Smooth muscle cell (in vitro differentiated cells): Measurements from ENCODE around the gene HPS5. TPM values are rescaled to one million over a fixed set of nuclear protein-coding genes. Genes with fewer than 3 reads are reported as not detected.

ENCODE experiments used
- DNase-seq: peaks from one replicate; lab custom pipeline; 2025; ENCODE audit not compliant: unreplicated experiment; lab: John Stamatoyannopoulos, UW
- H2AFZ ChIP-seq: fragments of 200-600 bp; sonication (generic); 2 replicates; pipeline ENCODE4 v1.6.0; 2016; ENCODE audit warnings: antibody characterized with exemption, low read depth, mild to moderate bottlenecking
- H3F3A ChIP-seq: fragments of 200-600 bp; sonication (generic); 2 replicates; pipeline ENCODE4 v1.6.0; 2017; ENCODE audit warnings: antibody characterized with exemption, low read depth
- H3K27ac ChIP-seq: fragments of 200-600 bp; sonication (generic); 2 replicates; pipeline ENCODE4 v1.5.1; 2016; ENCODE audit warnings: low read depth, mild to moderate bottlenecking
- H3K27me3 ChIP-seq: fragments of 200-600 bp; sonication (generic); 2 replicates; pipeline ENCODE4 v1.6.1; 2016; ENCODE audit warnings: low read depth, mild to moderate bottlenecking
- H3K36me3 ChIP-seq: fragments of 200-600 bp; sonication (generic); 2 replicates; pipeline ENCODE4 v1.5.1; 2016; ENCODE audit warnings: low read depth
- H3K4me1 ChIP-seq: fragments of 200-600 bp; sonication (generic); 2 replicates; pipeline ENCODE4 v1.5.1; 2016; ENCODE audit warnings: low read depth
- H3K4me2 ChIP-seq: fragments of 200-600 bp; sonication (generic); 2 replicates; pipeline ENCODE4 v1.6.0; 2016; ENCODE audit warnings: mild to moderate bottlenecking
- H3K4me3 ChIP-seq: fragments of 200-600 bp; sonication (generic); 2 replicates; pipeline ENCODE4 v1.5.1; 2016; ENCODE audit warnings: mild to moderate bottlenecking
- H3K79me2 ChIP-seq: fragments of 200-600 bp; sonication (generic); 2 replicates; pipeline ENCODE4 v1.6.0; 2016; ENCODE audit warnings: low read depth, mild to moderate bottlenecking
- H3K9ac ChIP-seq: fragments of 200-600 bp; sonication (generic); 2 replicates; pipeline ENCODE4 v1.6.0; 2016; ENCODE audit warnings: low read depth
- H3K9me3 ChIP-seq: fragments of 200-600 bp; sonication (generic); replicated peaks from 2 replicates; pipeline ENCODE4 v1.5.1; 2016; ENCODE audit warnings: low read depth
- H4K20me1 ChIP-seq: fragments of 200-600 bp; sonication (generic); 2 replicates; pipeline ENCODE4 v1.6.0; 2016; ENCODE audit warnings: low read depth
- WGBS: methylation state at CpG from one replicate; pipeline ENCODE4 v1.1.7; 2016; ENCODE audit warnings: low lambda C conversion rate; 5-methylcytosine and 5-hydroxymethylcytosine counted together
- polyA plus RNA-seq: library from polyadenylated mRNA; unstranded; fragments of >200 nt; fragmentation: Nextera tagmentation; extraction: Ambion mirVana; gene quantifications from 2 replicates; pipeline ENCODE4 v1.2.1, GENCODE V29; 2016
- total RNA-seq: library from RNA; depleted of rRNA; stranded (reverse); fragments of >200 nt; gene quantifications from 2 replicates; pipeline ENCODE4 v1.2.3, GENCODE V29; 2014
- TF ChIP-seq, protein P1 (sequence below): fragments of 200-600 bp; sonication (generic); IDR thresholded peaks from 2 replicates; pipeline ENCODE4 v1.5.1; 2017; ENCODE audit warnings: borderline replicate concordance, mild to moderate bottlenecking, antibody characterized with exemption; ENCODE audit not compliant: insufficient read depth, poor library complexity, severe bottlenecking

The HPS5 gene
- total and polyA plus RNA-seq, 2 experiments from 2014 or later, result 7.4 to 13.1 TPM

GRCh38 chr11:18364495-18365073 lies 42.6 kb upstream of the HPS5 start:
- Histone ChIP-seq H3K36me3 (peaks cover 17% of the 10 kb centered on the region), H3K4me1 (no peaks in the 10 kb centered on the region), H3K4me3 (no peak overlapping the region), H3K79me2 (no peaks in the 10 kb centered on the region), H2AFZ (no peak overlapping the region), H3K9me3 (no peaks in the 10 kb centered on the region), H3K27me3 (no peaks in the 10 kb centered on the region), H3K9ac (no peak overlapping the region), H3K4me2 (no peak overlapping the region), H4K20me1 (no peaks in the 10 kb centered on the region), H3K27ac (no peak overlapping the region), H3F3A (peaks cover 7% of the 10 kb centered on the region)
- WGBS, result 98% methylated on average over 4 of the region's 4 CpGs
- TF ChIP-seq, protein P1, sequence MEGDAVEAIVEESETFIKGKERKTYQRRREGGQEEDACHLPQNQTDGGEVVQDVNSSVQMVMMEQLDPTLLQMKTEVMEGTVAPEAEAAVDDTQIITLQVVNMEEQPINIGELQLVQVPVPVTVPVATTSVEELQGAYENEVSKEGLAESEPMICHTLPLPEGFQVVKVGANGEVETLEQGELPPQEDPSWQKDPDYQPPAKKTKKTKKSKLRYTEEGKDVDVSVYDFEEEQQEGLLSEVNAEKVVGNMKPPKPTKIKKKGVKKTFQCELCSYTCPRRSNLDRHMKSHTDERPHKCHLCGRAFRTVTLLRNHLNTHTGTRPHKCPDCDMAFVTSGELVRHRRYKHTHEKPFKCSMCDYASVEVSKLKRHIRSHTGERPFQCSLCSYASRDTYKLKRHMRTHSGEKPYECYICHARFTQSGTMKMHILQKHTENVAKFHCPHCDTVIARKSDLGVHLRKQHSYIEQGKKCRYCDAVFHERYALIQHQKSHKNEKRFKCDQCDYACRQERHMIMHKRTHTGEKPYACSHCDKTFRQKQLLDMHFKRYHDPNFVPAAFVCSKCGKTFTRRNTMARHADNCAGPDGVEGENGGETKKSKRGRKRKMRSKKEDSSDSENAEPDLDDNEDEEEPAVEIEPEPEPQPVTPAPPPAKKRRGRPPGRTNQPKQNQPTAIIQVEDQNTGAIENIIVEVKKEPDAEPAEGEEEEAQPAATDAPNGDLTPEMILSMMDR, result no peak
- no peak for DNase-seq

GRCh38 chr11:18361154-18361553 lies 39.2 kb upstream of the HPS5 start:
- 60% methylated on average over 5 of the region's 5 CpGs for WGBS
- no peaks in the 10 kb centered on the region for H3K9me3 ChIP-seq
- TF ChIP-seq, protein P1, result no peak
- H4K20me1 ChIP-seq, result no peaks in the 10 kb centered on the region
- H3K4me3 ChIP-seq, result no peak overlapping the region
- H3K27ac ChIP-seq, result no peak overlapping the region
- no peaks in the 10 kb centered on the region for H3F3A ChIP-seq
- H3K9ac ChIP-seq, result no peak overlapping the region
- H3K4me1 ChIP-seq, result no peaks in the 10 kb centered on the region
- no peaks in the 10 kb centered on the region for H3K79me2 ChIP-seq
- no peak overlapping the region for H2AFZ ChIP-seq
- H3K27me3 ChIP-seq, result no peaks in the 10 kb centered on the region
- H3K36me3 ChIP-seq, result peaks cover 23% of the 10 kb centered on the region
- H3K4me2 ChIP-seq, result no peak overlapping the region
- no peak for DNase-seq

GRCh38 chr11:18358646-18359045 lies 36.7 kb upstream of the HPS5 start:
- H3K79me2 ChIP-seq, result no peaks in the 10 kb centered on the region

More at GRCh38 chr11:18358646-18359045, 36.7 kb upstream of the HPS5 start:
- Histone ChIP-seq H3F3A (no peaks in the 10 kb centered on the region), H3K9ac (no peak overlapping the region), H3K36me3 (peaks cover 20% of the 10 kb centered on the region), H2AFZ (no peak overlapping the region), H3K4me3 (no peak overlapping the region), H3K4me1 (no peaks in the 10 kb centered on the region), H3K27ac (no peak overlapping the region), H4K20me1 (no peaks in the 10 kb centered on the region), H3K9me3 (no peaks in the 10 kb centered on the region), H3K4me2 (no peak overlapping the region), H3K27me3 (no peaks in the 10 kb centered on the region)
- 97% methylated on average over 4 of the region's 4 CpGs for WGBS
- TF ChIP-seq, protein P1, result no peak
- no peak for DNase-seq
